Trophoblast cell (in vitro differentiated cells and primary cell): Measurements from ENCODE around the gene GOLGA6L6.
"Not testable (repeated sequence)": the region's sequence is repeated elsewhere in the genome, so short reads cannot be mapped to it uniquely, and the experiment has no call there.

Experiments
- DNase-seq, 2 donors: peaks; one replicate each; pipeline ENCODE4 v3.0.0-alpha.2; 2016
- H2AFZ ChIP-seq: 2 replicates; pipeline ENCODE4 v1.6.1; 2013; ENCODE audit warnings: low read length, moderate library complexity, mild to moderate bottlenecking; ENCODE audit not compliant: insufficient read depth, poor library complexity
- H2AK5ac ChIP-seq: 2 replicates; pipeline ENCODE4 v1.6.1; 2013; ENCODE audit warnings: mild to moderate bottlenecking, low read length
- H2BK120ac ChIP-seq: 2 replicates; pipeline ENCODE4 v1.6.1; 2013; ENCODE audit warnings: low read length, mild to moderate bottlenecking, moderate library complexity; ENCODE audit not compliant: insufficient read depth, poor library complexity
- H2BK12ac ChIP-seq: 2 replicates; pipeline ENCODE4 v1.6.1; 2013; ENCODE audit warnings: mild to moderate bottlenecking, low read length, moderate library complexity
- H2BK5ac ChIP-seq: 2 replicates; pipeline ENCODE4 v1.6.1; 2013; ENCODE audit warnings: low read length, low read depth, moderate library complexity, mild to moderate bottlenecking; ENCODE audit not compliant: poor library complexity
- H3K14ac ChIP-seq: 2 replicates; pipeline ENCODE4 v1.6.1; 2013; ENCODE audit warnings: mild to moderate bottlenecking, low read length
- H3K18ac ChIP-seq: 2 replicates; pipeline ENCODE4 v1.6.1; 2013; ENCODE audit warnings: mild to moderate bottlenecking, low read length
- H3K23ac ChIP-seq: 2 replicates; pipeline ENCODE4 v1.6.1; 2013; ENCODE audit warnings: low read length
- H3K27ac ChIP-seq: 2 replicates; pipeline ENCODE4 v1.5.1; 2013; ENCODE audit warnings: low read depth, mild to moderate bottlenecking, inconsistent platforms, low read length, moderate library complexity
- H3K27me3 ChIP-seq: 2 replicates; pipeline ENCODE4 v1.6.1; 2013; ENCODE audit warnings: inconsistent platforms, mild to moderate bottlenecking, low read length, moderate library complexity; ENCODE audit not compliant: insufficient read depth
- H3K36me3 ChIP-seq, 2 experiments: 1 replicate in 1 of 2; 2 replicates in 1 of 2; pipeline ENCODE4 v1.6.1; 2013; ENCODE audit warnings: low read length in 2 of 2, mild to moderate bottlenecking in 2 of 2, moderate library complexity in 1 of 2; ENCODE audit not compliant: insufficient read depth in 2 of 2, control insufficient read depth in 1 of 2
- H3K4ac ChIP-seq: 2 replicates; pipeline ENCODE4 v1.6.1; 2013; ENCODE audit warnings: low read depth, mild to moderate bottlenecking, low read length, moderate library complexity
- H3K4me1 ChIP-seq, 2 experiments: 1 replicate in 1 of 2; 2 replicates in 1 of 2; pipeline ENCODE4 v1.6.1; 2013; ENCODE audit warnings: low read length in 2 of 2, mild to moderate bottlenecking in 2 of 2, moderate library complexity in 1 of 2; ENCODE audit not compliant: insufficient read depth in 2 of 2, control insufficient read depth in 1 of 2
- H3K4me2 ChIP-seq: 2 replicates; pipeline ENCODE4 v1.6.1; 2013; ENCODE audit warnings: inconsistent platforms, mild to moderate bottlenecking, low read length, moderate library complexity
- H3K4me3 ChIP-seq: 2 replicates; pipeline ENCODE4 v1.5.1; 2013; ENCODE audit warnings: mild to moderate bottlenecking, low read depth, low read length, inconsistent platforms
- H3K79me1 ChIP-seq: one replicate; pipeline ENCODE4 v1.6.1; 2013; ENCODE audit warnings: low read length
- H3K79me2 ChIP-seq: 2 replicates; pipeline ENCODE4 v1.6.1; 2013; ENCODE audit warnings: low read length, mild to moderate bottlenecking; ENCODE audit not compliant: control insufficient read depth, insufficient read depth, poor library complexity
- H3K9ac ChIP-seq: 2 replicates; pipeline ENCODE4 v1.6.1; 2013; ENCODE audit warnings: mild to moderate bottlenecking, low read length
- H3K9me3 ChIP-seq: 2 replicates; pipeline ENCODE4 v1.6.1; 2013; ENCODE audit warnings: low read depth, mild to moderate bottlenecking, control low read depth, inconsistent platforms, low read length; ENCODE audit not compliant: insufficient read depth
- H4K12ac ChIP-seq: 2 replicates; pipeline ENCODE4 v1.6.1; 2013; ENCODE audit warnings: low read depth, mild to moderate bottlenecking, low read length, moderate library complexity
- H4K8ac ChIP-seq: 2 replicates; pipeline ENCODE4 v1.6.1; 2013; ENCODE audit warnings: low read depth, mild to moderate bottlenecking, low read length, moderate library complexity
- H4K91ac ChIP-seq: one replicate; pipeline ENCODE4 v1.6.1; 2013; ENCODE audit warnings: low read depth, mild to moderate bottlenecking, low read length, moderate library complexity
- WGBS: extraction: QIAGEN DNeasy Blood & Tissue Kit; methylation state at CpG from one replicate; pipeline ENCODE4 v1.1.7; 2013; ENCODE audit warnings: missing lambda C conversion rate; ENCODE audit not compliant: insufficient read length, insufficient coverage; ENCODE audit errors: extremely low coverage; 5-methylcytosine and 5-hydroxymethylcytosine counted together

The GOLGA6L6 gene

GRCh38 chr15:20505926-20506658, 35.5 kb downstream of the GOLGA6L6 start:
- H4K12ac ChIP-seq, H3K27ac ChIP-seq, H2AK5ac ChIP-seq, H3K9me3 ChIP-seq, H3K14ac ChIP-seq, H3K4me3 ChIP-seq, H3K4me1 ChIP-seq, H3K9ac ChIP-seq, H3K79me2 ChIP-seq, H4K91ac ChIP-seq, H3K4ac ChIP-seq, H3K23ac ChIP-seq, H2BK5ac ChIP-seq, H3K79me1 ChIP-seq, H2BK120ac ChIP-seq, H2BK12ac ChIP-seq, DNase-seq, H3K27me3 ChIP-seq, H4K8ac ChIP-seq, H3K4me2 ChIP-seq, H3K36me3 ChIP-seq, H3K18ac ChIP-seq, H2AFZ ChIP-seq: not testable (repeated sequence)
- no CpG with 5 or more reads among the region's 87 CpGs for WGBS

- not testable (repeated sequence) for H3K9me3 ChIP-seq, H3K4me1 ChIP-seq, H2BK120ac ChIP-seq, DNase-seq, H3K79me1 ChIP-seq, H3K23ac ChIP-seq, H3K4ac ChIP-seq, H3K27ac ChIP-seq, H2BK5ac ChIP-seq, H3K4me2 ChIP-seq, H3K4me3 ChIP-seq, H2AFZ ChIP-seq, H3K9ac ChIP-seq, H2BK12ac ChIP-seq, H4K91ac ChIP-seq, H4K8ac ChIP-seq, H3K79me2 ChIP-seq, H3K18ac ChIP-seq, H3K14ac ChIP-seq, H3K36me3 ChIP-seq, H4K12ac ChIP-seq, H2AK5ac ChIP-seq, H3K27me3 ChIP-seq
- no CpG with 5 or more reads among the region's 3 CpGs for WGBS
Measured at GRCh38 chr15:20502839-20503238, 38.8 kb downstream of the GOLGA6L6 start.

GRCh38 chr15:20501512-20502222, 39.9 kb downstream of the GOLGA6L6 start:
- H3K79me2 ChIP-seq, H3K27ac ChIP-seq, H3K36me3 ChIP-seq, H3K4ac ChIP-seq, H2BK5ac ChIP-seq, H3K18ac ChIP-seq, H2BK120ac ChIP-seq, H3K27me3 ChIP-seq, H3K9ac ChIP-seq, H3K23ac ChIP-seq, H3K4me3 ChIP-seq, DNase-seq, H2BK12ac ChIP-seq, H4K91ac ChIP-seq, H3K14ac ChIP-seq, H2AFZ ChIP-seq, H3K4me1 ChIP-seq, H4K8ac ChIP-seq, H4K12ac ChIP-seq, H3K79me1 ChIP-seq, H2AK5ac ChIP-seq, H3K4me2 ChIP-seq, H3K9me3 ChIP-seq: not testable (repeated sequence)
- WGBS: no CpG with 5 or more reads among the region's 5 CpGs

- not testable (repeated sequence) for H2BK12ac ChIP-seq, H3K23ac ChIP-seq, H3K9me3 ChIP-seq, H3K18ac ChIP-seq, DNase-seq, H3K14ac ChIP-seq, H3K27ac ChIP-seq, H3K79me1 ChIP-seq, H3K36me3 ChIP-seq, H4K91ac ChIP-seq, H3K4me2 ChIP-seq, H3K27me3 ChIP-seq, H4K8ac ChIP-seq, H2BK120ac ChIP-seq, H3K4me1 ChIP-seq, H2BK5ac ChIP-seq, H3K9ac ChIP-seq, H4K12ac ChIP-seq, H3K79me2 ChIP-seq, H2AK5ac ChIP-seq, H3K4ac ChIP-seq, H3K4me3 ChIP-seq, H2AFZ ChIP-seq
- no CpG with 5 or more reads among the region's 9 CpGs for WGBS
Measured at GRCh38 chr15:20497781-20498180, 43.8 kb downstream of the GOLGA6L6 start.
